Limb (tissue), 2 donors: Measurements from ENCODE around the gene ABHD8.
A peak's percentile ranks its signal among the peaks of the same experiment; 100 is the strongest.

Experiments used
- DNase-seq, 2 donors: peaks; one replicate each; pipeline ENCODE4 v3.0.0-alpha.2; 2016; ENCODE audit errors: extremely low spot score in 2 of 2

ABHD8 gene

DNA sequence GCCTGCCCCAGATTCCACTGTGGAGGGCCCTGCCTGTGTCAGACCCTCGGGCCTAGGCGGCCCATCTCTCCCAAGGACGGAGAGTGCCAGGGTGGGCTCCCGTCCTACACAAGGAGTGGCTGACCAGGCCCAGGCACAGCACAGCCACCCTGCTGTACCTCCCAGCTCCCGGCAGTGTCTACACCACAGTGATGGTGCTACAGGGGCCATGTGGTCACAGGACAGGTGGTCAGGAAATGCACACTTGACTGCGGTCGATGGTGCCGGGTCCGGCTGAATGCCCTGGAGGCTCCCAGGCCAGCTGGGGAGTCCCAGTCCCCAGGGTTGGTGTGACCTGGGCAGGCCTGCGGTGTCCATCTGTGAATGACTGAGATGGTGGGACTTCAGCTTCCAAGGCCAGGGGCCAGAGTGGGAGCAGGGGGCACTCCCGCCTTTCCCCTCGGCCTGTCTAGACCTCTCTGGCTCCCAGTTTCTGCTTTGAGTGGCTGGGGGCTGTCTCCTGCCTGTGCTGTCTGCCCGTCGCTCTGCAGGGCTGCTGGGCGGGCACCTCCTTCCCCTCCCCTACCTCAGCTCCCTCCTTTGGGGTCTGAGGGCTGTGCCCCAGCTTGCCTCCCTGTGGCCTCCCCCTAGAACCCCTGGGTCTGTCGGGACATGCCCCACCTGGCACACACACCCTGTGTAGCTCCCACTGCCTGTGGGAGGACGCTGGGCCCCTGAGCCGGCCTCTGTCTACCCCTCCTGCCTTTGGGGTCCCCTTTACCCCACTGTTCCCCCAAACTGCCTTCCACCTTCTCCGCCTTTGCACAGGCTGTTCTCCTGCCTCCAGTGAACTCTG lies 18.6 kb upstream of the ABHD8 start:
- DNase-seq = no peak

DNA sequence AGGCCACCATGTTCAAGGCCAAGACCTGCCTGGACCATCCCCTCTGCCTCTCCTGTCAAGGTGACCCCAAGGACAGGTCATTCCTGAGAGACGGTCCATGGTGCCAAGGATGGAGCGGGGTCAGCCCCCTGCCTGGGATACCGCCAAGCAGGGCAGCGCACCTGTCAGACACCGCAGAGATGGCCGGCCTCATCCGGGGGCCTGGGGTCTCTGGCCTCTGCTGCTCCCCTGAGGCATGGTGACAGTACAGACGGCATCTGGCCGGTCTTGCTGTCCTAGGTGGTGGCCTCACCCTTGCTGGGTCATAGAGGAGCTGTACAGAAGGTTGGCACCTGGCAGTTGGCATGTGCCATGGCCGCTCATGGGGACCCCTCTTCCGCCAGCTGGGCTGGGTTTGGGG lies 17.2 kb upstream of the ABHD8 start:
- DNase-seq = no peak

DNA sequence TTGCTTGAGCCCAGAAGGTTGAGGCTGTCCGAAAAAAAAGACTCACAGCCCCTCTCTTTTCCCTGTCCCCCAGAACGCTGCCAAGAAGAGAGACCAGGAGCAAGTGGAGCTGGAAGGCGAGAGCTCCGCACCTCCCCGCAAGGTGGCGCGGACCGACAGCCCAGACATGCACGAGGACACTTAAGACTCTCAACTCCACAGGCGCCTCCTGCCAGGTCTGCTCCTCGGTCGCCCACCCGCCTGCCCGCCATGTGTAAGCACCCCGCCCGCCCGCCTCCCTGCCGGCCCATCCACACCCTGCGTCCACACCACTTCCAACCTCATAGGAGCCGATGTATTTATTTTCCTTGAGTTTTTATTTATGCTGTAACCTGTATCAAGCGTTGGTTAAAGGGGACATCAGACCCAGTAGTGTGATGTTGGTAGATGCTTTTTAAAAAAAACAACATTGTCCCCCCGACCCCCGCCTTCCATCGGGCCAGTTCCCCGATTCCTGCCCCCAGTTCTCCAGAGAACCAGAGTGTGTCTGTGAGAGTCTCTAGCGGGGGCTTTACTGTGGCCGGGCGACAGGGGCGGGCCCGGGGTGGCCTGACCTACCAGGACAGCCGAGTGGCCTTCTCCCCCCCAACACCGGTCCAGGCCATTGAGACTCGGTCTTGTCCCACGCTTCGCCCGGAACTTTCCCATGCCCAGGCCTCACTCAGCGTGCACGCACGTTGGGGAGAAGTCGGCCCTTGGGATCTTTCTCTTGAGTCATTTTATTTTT lies 16.4 kb upstream of the ABHD8 start:
- DNase-seq = no peak

DNA sequence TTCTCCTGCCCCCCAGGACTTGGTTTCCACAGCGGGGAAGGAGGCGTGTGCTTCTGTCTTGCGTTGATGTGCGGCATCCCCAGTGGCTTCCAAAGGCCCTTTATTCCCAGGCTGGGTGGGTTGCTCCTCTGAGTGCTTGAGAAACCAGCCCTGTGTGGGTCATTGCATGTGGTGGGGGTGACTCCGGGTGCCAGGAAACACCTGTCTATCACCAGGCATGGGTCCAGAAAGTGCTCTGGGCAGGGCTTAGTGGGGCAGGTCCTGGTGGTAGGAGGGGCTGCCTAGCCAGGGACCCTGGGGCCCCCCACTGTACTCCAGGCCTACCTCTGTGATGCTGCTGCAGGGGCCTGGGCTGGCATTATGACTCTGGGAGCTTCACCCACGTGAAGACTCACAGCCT lies 15.7 kb upstream of the ABHD8 start:
- no peak for DNase-seq

DNA sequence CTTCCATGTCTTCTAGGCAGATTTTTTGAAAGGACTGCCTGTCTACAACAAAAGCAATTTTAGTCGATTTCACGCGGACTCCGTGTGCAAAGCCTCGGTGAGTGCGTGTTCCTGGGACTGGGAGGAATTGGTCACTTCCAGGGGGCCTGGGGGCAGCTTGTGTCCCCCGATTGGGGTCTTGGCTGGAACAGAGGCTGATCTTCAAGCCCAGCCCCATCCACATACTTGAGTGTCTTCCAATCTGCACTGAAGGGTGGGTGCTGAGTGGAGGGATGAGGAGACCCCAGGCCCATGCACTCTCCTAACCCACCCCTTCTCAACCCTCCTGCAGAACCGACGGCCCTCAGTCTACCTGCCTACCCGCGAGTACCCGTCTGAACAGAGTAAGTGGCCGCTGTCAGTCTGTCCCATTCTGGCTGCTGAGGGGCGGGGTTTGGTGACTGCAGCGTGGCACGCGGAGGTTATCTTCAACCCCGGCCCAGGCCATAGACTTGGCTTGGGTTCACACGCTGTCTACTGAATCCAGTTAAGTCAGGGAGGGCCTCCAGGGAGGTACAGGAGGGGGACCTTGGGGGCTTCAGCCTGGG lies 10.9 kb upstream of the ABHD8 start:
- DNase-seq = no peak

DNA sequence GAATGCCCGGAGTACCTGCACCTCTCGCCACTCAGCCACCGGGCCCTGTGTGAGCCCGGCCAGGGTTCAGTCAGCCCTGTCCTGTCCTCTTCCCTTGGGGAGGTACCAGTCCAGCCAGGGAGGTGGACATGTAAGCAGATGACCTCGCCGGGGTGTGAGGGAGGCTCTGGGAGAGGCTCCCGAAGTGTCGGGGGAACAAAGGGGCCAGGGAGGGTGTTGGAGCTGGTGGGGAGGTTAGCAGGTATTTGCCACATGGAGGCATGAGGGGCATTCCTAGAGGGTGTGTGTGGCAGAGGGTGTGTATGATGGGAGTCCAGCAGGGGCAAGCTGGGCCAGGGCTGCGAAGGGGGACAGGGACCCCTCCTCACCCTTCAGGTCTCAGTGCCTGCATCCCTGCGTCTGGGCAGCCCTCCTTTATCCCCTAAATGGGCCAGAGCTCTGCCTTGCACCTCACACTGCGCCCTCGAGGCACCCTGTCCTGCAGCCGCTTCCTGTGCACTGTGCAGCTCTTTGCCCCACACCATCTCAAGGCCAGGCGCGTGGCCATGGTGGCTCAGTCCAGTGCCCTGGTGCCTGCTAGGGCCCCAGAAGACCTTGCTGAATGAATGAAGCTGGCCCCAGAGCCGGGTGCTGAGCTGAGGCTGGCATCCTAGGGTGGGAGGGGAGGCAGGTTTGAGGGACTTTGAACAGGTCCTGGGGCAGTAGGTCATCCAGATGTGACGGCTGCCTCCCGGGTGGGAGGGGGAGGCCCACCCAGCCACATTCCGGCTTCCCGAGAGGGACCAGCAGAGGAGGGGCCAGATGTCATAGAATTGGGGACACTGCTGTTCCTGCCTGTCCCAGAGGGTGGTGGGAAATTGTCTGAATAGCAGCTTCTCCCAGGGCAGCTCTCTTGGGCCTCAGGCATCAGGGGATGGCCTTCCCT lies 9.2 kb upstream of the ABHD8 start:
- DNase-seq = no peak

DNA sequence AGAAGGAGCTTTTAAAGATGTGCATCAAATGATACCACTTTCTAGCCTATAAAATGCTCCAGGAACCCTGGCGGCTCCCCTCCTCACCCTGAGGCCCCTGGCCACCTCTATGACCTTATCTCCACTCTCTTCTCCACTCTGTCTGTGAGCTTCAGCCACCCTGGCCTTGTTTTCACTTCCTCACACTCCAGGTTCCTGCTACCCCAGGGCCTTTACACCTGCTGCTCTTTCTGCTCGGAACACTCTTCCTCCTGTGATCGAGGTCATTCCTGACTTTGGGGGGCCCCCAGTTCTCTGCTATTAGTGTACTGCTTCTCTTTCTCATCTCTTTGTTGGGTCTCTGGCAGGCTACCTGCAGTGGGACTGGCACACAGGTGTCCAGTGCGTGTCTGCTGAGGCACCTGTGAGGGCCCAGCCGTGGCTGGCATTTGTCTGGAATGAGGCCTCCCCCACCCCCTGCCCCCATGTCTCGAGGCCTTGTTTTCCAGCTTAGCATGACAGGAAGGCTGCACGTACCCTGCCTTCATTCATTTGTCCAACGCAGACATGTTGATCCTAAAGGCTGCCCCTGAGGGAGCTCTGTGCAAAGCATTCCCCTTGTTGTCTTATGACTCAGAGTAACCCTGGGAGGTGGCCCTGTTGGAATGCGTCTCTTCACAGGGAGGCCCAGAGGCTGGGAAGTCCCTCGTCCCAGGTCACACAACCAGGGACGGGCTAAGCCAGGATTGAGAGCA lies 8.4 kb upstream of the ABHD8 start:
- no peak for DNase-seq

DNA sequence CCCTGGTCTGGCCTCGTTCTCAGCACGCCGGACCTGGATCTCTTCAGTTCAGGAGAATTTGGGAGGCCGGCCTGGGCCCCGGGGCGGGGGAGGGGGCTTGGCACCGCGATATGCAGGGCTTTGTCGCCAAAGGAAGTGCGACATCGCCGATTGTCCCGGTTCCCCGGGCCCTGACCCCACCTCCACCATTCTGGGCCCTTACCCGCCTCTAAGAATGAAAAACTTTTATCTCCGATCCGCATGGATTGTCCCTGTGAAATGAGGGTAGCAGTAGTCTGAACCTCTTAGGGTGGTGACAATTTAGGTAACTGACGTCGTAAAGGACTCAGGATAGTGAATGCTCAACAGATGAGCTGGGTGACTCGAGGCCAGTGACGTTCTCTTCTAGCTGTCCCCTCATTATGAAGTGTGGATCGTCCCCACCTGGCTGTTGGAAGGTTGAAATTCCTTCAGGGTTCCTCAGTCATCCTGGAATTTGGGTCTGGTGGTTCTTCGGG lies 6.8 kb upstream of the ABHD8 start:
- DNase-seq = no peak

DNA sequence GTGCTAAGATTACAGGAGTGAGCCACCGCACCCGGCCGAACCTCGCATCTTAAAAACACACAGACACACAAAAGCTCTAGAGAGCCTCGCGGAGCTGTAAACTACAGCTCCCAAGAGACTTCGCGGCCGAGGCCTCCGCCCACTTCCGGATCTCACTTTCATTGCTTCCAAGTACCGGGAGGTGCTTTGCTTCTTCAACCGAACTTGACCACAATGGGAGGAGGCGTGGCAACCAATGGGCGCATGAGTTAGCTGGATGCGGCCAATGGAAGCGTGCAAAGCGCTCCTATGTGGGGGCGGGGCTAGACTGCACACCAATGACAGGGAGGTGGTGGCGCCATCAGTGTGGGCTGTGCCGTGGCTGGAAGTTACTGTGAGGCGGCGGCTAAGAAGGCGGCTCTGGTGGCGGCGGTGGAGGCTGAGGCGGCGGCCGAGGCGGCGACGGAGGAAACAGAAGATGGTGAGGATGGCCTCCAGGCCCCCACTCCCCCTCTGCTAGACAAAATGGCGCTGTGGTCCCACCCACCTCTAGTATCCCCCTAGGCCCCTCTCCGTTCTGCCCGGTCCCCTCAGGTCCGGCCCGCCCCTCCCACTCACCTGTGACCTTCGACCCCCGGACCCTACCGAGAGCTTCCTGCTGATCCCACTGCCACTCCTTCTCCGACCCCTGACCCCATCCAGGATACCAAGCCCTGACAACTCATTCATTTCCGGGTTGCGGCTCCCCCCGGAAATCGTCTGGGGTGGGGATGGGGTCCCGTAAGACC lies 6.2 kb upstream of the ABHD8 start, which contains the start of gene DDA1:
DDA1 (plus strand) TSS at position 366 of the 767 bp plus-strand sequence; CDS start at position 458, 92 bp downstream.
- DNase-seq = peak; percentile 97 to 100

DNA sequence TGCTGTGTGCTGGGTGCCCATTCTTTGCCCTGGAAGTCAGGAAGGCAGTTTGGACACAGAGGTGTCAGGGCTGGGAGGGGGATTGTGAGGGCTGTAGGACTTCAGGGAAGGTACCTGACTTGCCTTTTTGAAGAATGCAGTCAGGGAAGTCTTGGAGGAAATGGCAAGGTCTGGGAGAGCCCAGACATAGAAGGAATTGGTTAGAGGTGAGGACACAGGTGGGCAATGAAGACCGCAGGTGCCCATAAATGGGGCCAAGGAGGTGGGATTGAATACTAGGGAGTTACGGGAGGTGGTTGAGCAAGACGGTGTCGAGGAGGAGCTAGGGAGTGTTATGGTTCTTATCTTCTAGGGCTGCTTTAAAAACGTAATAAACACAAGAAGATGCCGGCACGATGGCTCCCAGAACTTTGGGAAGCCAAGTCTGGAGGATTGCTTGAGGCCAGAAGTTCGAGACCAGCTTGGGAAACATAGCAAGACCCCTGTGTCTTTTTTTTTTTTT lies 4.7 kb upstream of the ABHD8 start:
- no peak for DNase-seq

DNA sequence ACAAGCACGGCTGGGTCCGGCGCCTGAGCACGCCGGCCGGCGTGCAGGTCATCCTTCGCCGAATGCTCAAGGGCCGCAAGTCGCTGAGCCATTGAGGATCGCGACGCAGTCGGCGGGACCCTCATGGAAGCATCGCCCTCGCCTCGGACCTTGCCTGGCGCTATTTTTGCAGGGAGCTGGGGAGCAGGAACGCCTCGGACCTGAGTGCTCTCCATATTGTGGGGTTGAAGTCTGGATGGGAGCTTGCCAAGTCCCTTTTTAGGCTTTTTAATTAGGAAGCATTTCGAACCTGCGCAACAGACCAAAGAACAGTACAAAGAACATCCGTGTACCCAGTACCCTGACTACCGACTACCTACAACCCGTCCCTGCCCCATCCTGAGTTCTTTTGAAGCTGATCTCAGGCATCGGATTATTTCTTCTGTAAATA lies 3.1 kb upstream of the ABHD8 start:
- DNase-seq = no peak

DNA sequence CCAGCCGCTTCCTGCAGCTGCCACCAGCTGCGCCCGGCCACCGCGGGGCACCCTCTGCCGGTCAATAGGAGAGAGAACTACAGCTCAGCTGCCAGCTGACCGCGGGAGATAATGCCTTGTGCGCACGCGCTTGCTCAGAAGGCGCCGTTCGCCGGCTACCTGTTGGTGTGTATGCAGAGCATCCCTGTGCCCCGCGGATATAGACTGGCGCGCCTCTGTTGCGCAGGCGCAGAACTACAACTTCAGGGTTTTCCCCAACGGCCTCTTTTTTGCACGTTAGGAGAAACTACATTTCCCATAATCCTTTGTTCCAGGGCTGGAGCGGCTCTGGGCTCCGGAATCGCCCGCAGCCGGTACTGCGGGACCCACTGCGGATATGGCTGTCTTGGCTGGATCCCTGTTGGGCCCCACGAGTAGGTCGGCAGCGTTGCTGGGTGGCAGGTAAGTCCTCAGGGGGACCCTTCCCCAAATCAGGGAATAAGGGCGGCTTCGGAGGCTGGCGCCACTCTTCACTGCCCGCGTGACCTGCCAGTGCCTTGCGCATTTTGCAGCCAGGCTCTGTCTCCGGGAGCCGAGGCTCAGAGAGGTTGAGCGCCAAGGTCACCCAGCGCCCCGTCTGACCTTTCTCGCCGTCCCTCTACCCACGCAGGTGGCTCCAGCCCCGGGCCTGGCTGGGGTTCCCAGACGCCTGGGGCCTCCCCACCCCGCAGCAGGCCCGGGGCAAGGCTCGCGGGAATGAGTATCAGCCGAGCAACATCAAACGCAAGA lies 2.5 kb upstream of the ABHD8 start, which contains the start of gene MRPL34:
MRPL34 (plus strand) TSS at position 356 of the 768 bp plus-strand sequence; CDS start at position 377, 21 bp downstream.
- peak; percentile 95 to 98 for DNase-seq

DNA sequence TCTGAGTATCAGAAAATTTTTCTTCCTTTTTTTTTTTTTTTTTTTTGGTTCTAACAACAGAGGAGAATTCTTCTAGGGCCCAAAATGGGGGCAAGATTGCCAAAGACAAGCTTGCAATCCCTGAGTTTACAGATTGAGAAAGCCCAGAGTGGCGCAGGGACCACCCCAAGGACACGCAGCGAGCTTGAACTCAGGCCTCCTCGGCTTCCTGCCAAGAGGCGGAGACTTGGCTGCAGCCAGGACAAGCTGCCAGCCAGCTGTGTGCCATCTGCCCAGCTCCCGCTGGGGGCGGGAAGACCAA lies 1.9 kb upstream of the ABHD8 start:
- no peak for DNase-seq

DNA sequence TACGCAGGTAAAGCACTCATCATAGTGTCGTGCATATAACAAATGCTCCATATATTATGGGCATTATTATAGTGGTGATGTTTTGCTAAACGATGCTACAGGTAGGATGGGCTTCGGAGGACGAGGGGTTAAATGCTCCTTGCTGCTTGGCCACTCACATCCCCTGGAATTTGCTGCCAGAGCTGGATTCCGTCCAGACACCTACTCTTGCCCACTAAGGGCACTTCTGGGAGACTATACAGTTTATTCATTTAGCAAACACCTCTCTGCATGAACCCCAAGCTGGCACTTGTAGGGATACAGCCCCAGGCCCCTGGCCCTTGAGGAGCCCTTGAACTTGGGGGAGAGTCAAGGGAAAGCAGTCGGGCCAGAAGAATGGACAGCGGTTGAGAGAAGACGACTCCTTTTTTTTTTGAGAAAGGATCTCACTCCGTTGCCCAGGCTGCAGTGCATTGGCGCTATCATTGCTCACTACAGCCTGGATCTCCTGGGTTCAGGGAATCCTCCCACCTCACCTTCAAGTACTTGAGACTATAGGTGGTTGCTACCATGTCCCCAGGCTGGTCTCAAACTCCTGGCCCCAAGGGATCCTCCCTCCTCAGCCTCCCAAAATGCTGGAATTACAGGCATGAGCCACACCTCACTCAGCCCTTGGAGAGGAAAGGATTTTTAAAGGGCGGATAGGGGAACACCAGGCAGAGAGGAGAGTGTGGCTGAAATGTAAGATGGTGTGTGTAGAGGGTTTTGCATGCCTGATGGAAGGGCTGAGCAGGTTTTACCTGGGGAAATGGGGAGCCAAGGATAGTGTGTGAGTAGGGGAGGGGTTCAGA lies 1.4 kb upstream of the ABHD8 start:
- DNase-seq = no peak

DNA sequence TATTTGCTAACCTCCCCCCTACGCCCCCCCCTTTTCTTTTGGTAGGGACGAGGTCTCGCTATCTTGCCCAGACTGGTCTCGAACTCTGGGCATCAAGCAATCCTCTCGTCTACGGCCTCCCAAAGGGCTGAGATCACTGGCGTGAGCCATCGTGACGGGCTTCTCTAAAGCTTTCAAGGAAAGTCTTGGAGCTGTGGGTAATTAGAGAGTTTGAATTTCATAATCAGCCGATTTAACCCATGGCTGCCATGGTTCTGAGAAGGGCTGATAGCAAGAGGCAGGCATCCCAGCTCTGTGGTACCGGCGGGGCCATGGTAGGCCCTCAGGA lies 679 bp upstream of the ABHD8 start:
- no peak for DNase-seq

DNA sequence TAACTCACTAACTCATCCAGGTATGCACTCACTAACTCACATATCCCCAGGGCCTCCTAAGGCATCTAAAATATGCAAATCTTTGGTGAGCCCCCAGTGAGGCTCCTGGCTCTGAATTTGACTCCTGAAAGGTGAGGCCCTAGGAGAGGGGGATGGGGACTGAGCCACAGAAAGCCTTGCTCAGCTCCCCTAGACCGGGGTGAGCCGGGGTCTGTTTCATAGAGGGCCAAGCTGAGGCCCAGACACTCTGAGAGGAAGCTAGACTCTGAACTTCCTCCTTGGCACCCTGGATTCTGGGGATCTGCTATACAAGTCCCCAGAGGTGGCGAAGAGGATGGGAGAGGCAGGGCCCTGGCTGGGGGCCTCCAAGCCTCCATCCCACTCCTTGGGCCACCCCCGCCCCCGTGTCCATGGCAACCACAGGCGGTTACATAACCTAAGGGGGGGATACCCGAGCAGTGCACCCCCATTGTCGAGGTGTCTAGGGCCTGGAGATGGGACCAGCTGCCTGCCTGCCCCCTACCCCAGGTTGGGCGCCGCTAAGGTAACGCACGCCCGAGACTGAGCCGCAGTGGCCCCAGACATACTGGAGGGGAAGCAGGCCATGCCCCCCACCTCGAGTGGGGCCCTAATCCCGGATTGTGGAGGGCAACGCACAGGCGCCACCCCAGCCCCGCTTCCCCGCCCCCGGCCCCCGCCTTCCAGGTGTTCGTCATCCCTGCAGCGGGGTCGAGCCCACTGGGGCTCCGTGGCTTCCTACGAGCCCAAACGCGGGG lies 646 bp downstream of the ABHD8 start:
- peak in 1 of 2 donors; percentile 61 for DNase-seq

DNA sequence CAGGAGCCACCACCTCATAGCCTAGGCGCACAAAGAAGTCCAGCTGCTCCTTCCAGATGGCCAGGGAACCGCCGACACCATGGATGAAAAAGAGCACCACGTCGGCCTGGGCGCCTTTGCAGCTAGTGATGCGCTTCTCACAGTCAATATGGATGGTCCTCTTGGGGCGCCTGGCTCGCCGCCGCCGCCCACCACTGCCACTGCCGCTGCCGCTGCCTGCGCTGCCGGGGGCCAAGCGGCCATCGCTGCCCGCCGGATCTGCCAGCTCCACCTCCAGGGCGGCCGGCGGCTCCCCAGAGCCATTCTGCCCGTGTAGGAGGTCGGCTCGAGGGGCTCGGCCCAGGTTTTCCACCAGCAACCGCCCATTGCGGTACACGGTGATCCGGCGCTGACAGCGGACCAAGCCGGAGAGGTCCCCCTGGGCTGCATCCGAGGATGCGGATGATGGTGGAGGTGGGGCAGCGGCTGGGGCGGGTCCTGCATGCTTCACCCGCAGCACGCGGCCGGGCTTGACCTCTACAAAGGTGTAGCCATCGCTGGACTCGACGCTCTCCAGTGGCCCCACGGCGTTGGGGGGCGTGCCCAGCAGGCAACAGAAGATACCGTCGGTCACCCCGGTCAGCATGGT lies 2.1 kb downstream of the ABHD8 start:
- no peak for DNase-seq
